Measurements from ENCODE around the gene MSRB1. TPM values are rescaled to one million over a fixed set of nuclear protein-coding genes. Genes with fewer than 3 reads are reported as not detected.

The MSRB1 gene
- total and polyA plus RNA-seq, 2 donors (not counting 1 experiment from before 2014, with no cell fraction given), result 8.5 to 17.5 TPM

DNA sequence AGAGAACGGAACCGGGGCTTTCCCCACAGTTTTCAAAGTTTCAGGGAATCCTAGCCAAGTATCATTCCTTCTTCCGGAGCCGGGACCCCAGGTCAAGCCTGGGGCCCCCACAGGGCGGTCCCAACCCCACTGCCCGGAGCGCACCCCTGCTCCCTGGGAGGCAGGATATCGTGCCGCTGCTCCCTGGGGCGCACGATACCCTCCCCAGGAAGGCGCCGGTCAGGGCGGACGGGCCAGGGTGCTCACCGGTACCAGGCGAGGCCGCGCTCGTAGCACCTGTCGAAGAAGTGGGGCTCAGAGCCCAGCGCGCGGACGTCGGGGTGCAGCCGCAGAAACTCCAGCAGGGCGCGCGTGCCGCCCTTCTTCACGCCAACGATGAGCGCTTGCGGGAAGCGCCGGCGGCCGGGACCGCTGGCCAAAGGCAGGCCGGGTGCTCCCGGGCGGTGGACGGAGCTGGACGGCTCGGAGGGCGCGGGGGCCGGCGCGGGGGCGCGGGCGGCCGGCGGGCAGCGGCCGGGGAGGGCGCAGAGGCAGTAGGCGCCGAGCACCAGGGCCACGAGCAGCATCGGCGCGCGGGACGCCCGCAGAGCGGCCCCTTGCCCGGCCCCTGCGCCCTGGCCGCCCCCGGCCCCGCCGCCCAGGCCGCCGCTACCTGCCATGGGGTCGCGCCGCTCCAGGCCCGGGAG, 25.2 kb downstream of the MSRB1 start:
- Histone ChIP-seq H4K20me1 (ENCODE audit: control insufficient read depth, insufficient read depth, low read length, poor library complexity, severe bottlenecking) (no peaks in the 10 kb centered on the region), H3K4me3 (ENCODE audit: control extremely low read depth in 1 of 5, extremely low read depth in 1 of 5, insufficient read depth in 1 of 5, low read depth in 2 of 5, low read length in 4 of 5) (no peak overlapping the region), H3K36me3 (replicated peaks in 1 of 2; ENCODE audit: control extremely low read depth in 1 of 2, control insufficient read depth in 1 of 2, extremely low read depth in 1 of 2, insufficient read depth in 2 of 2, low read length in 1 of 2) (no peaks in the 10 kb centered on the region), H2AFZ (ENCODE audit: insufficient read depth, low read depth, low read length, poor library complexity, severe bottlenecking) (no peak overlapping the region), H3K4me1 (ENCODE audit: control insufficient read depth in 2 of 2, insufficient read depth in 2 of 2, low read length in 2 of 2) (peaks cover 0 to 2% of the 10 kb centered on the region in 2 donors), H3K4me2 (replicated peaks; ENCODE audit: low read depth, low read length, poor library complexity, severe bottlenecking) (no peak overlapping the region), H3K27ac (ENCODE audit: low read length in 2 of 2) (no peak overlapping the region), H3K9me3 (ENCODE audit: control extremely low read depth in 1 of 3, control insufficient read depth in 2 of 3, insufficient read depth in 1 of 3, low read length in 2 of 3) (no peaks in the 10 kb centered on the region), H3K79me2 (ENCODE audit: control insufficient read depth, insufficient read depth, low read length) (no peaks in the 10 kb centered on the region), H3K27me3 (replicated peaks in 1 of 4; ENCODE audit: control extremely low read depth in 1 of 4, control insufficient read depth in 3 of 4, insufficient read depth in 4 of 4, low read length in 3 of 4) (peaks cover 0 to 61% (median 14%) of the 10 kb centered on the region in 4 experiments), H3K9ac (ENCODE audit: low read length) (no peak overlapping the region)
- CTCF ChIA-PET, result no interaction called here
- Mint-ChIP-seq H3K4me3 (no peak overlapping the region), H3K27me3 (peaks cover 37% of the 10 kb centered on the region), H3K27ac (no peak overlapping the region), H3K4me1 (peaks cover 4% of the 10 kb centered on the region), H3K9me3 (ENCODE audit: insufficient read depth) (no peaks in the 10 kb centered on the region)
- DNase-seq (no peak), ATAC-seq (ENCODE audit: low read depth) (no peak)
- POLR2A ChIA-PET, result no interaction called here
- no peak for TF ChIP-seq EZH2 (IDR thresholded peaks at IDR 0.05; ENCODE audit: borderline replicate concordance, insufficient read depth, low read depth, low read length, poor library complexity, severe bottlenecking)
- TF ChIP-seq, protein P1, sequence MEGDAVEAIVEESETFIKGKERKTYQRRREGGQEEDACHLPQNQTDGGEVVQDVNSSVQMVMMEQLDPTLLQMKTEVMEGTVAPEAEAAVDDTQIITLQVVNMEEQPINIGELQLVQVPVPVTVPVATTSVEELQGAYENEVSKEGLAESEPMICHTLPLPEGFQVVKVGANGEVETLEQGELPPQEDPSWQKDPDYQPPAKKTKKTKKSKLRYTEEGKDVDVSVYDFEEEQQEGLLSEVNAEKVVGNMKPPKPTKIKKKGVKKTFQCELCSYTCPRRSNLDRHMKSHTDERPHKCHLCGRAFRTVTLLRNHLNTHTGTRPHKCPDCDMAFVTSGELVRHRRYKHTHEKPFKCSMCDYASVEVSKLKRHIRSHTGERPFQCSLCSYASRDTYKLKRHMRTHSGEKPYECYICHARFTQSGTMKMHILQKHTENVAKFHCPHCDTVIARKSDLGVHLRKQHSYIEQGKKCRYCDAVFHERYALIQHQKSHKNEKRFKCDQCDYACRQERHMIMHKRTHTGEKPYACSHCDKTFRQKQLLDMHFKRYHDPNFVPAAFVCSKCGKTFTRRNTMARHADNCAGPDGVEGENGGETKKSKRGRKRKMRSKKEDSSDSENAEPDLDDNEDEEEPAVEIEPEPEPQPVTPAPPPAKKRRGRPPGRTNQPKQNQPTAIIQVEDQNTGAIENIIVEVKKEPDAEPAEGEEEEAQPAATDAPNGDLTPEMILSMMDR (IDR thresholded peaks at IDR 0.05), result no peak
- intact Hi-C loops (cut with micrococcal nuclease), result no loop called here
- WGBS (ENCODE audit: insufficient coverage), result 4% methylated on average over 81 of the region's 81 CpGs

DNA sequence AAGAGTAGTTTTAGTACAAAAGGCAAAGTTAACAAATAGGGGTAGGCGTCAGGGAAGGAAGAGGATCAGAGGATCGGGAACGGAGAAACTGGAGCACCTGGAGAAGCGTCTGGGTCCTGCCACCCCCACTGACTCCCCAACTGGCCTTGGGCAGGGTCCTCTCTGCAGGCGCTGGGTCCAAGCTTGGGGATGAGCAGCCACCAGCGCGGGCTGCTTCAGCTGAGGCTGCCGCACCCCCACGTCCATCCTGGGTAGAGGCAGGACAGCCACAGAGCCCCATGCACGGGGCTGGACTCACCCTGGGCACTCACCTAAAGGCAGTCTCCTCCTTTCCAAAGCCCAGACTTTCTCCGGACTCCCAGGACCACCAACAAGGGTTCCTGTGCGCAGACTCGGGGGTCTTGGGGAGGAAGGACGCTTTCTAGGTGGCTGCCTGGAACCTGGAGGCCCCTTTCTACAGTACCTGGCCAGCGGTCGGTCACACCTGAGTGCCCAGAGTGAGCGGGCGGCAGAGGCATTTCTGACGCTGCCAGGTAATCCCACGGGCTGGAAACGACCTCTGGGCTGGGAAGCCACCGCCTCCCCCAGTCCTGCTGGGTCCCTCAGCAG, 25.8 kb downstream of the MSRB1 start:
- no peak overlapping the region for H3K27ac Mint-ChIP-seq
- no peak overlapping the region for H3K27ac ChIP-seq (ENCODE audit: low read length in 2 of 2)

More for the DNA sequence above, 25.8 kb downstream of the MSRB1 start:
- H3K36me3 ChIP-seq (replicated peaks in 1 of 2; ENCODE audit: control extremely low read depth in 1 of 2, control insufficient read depth in 1 of 2, extremely low read depth in 1 of 2, insufficient read depth in 2 of 2, low read length in 1 of 2), result no peaks in the 10 kb centered on the region
- peaks cover 4% of the 10 kb centered on the region for H3K4me1 Mint-ChIP-seq
- peaks cover 0 to 54% (median 9%) of the 10 kb centered on the region in 4 experiments for H3K27me3 ChIP-seq (replicated peaks in 1 of 4; ENCODE audit: control extremely low read depth in 1 of 4, control insufficient read depth in 3 of 4, insufficient read depth in 4 of 4, low read length in 3 of 4)
- H3K27me3 Mint-ChIP-seq, result peaks cover 31% of the 10 kb centered on the region
- H3K4me3 ChIP-seq (ENCODE audit: control extremely low read depth in 1 of 5, extremely low read depth in 1 of 5, insufficient read depth in 1 of 5, low read depth in 2 of 5, low read length in 4 of 5), result no peak overlapping the region
- H3K79me2 ChIP-seq (ENCODE audit: control insufficient read depth, insufficient read depth, low read length), result no peaks in the 10 kb centered on the region
- H3K4me1 ChIP-seq (ENCODE audit: control insufficient read depth in 2 of 2, insufficient read depth in 2 of 2, low read length in 2 of 2), result no peaks in the 10 kb centered on the region
- ChIA-PET CTCF (interaction anchor here (0.6 kb wide), 1 partner anchor 1110 kb away, joined by 3 read pairs; no protein-coding TSS in a partner anchor), POLR2A (interaction anchor here (0.5 kb wide), 1 partner anchor 103 kb away, joined by 10 read pairs; no protein-coding TSS in a partner anchor)
- no peak overlapping the region for H3K4me2 ChIP-seq (replicated peaks; ENCODE audit: low read depth, low read length, poor library complexity, severe bottlenecking)
- no peaks in the 10 kb centered on the region for H3K9me3 Mint-ChIP-seq (ENCODE audit: insufficient read depth)
- no peak overlapping the region for H2AFZ ChIP-seq (ENCODE audit: insufficient read depth, low read depth, low read length, poor library complexity, severe bottlenecking)
- no peak for TF ChIP-seq EZH2 (IDR thresholded peaks at IDR 0.05; ENCODE audit: borderline replicate concordance, insufficient read depth, low read depth, low read length, poor library complexity, severe bottlenecking)
- TF ChIP-seq, protein P1 (IDR thresholded peaks at IDR 0.05), result no peak
- intact Hi-C loops (cut with micrococcal nuclease), result no loop called here
- DNase-seq (no peak), ATAC-seq (ENCODE audit: low read depth) (no peak)
- 8% methylated on average over 19 of the region's 22 CpGs for WGBS (ENCODE audit: insufficient coverage)
- no peak overlapping the region for H3K9ac ChIP-seq (ENCODE audit: low read length)
- H3K9me3 ChIP-seq (ENCODE audit: control extremely low read depth in 1 of 3, control insufficient read depth in 2 of 3, insufficient read depth in 1 of 3, low read length in 2 of 3), result no peaks in the 10 kb centered on the region
- peak overlapping the region; percentile 19 for H3K4me3 Mint-ChIP-seq
- no peaks in the 10 kb centered on the region for H4K20me1 ChIP-seq (ENCODE audit: control insufficient read depth, insufficient read depth, low read length, poor library complexity, severe bottlenecking)
